OCI-M1 (cell line): ENCODE measurements around the gene PRSS8.
"Not testable (repeated sequence)": the region's sequence is repeated elsewhere in the genome, so short reads cannot be mapped to it uniquely, and the experiment has no call there.

ENCODE experiments used
- DNase-seq: peaks from one replicate; lab custom pipeline; 2025; lab: John Stamatoyannopoulos, UW

Gene PRSS8

DNA sequence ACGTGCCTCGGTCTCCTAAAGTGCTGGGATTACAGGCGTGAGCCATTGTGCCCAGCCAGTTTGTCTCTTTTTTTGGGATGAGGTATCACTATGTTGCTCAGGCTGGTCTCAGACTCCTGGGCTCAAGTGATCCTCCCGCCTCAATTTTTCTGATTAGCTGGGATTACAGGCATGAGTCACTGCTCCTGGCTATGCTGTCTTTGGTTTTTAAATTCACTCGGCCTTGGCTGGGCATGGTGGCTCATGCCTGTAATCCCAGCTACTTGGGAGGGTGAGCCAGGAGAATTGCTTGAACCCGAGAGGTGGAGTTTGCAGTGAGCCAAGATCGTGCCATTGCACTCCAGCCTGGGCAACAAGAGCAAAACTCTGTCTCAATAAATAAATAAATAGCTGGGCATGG is 8.9 kb upstream of the PRSS8 start:
- not testable (repeated sequence) for DNase-seq

DNA sequence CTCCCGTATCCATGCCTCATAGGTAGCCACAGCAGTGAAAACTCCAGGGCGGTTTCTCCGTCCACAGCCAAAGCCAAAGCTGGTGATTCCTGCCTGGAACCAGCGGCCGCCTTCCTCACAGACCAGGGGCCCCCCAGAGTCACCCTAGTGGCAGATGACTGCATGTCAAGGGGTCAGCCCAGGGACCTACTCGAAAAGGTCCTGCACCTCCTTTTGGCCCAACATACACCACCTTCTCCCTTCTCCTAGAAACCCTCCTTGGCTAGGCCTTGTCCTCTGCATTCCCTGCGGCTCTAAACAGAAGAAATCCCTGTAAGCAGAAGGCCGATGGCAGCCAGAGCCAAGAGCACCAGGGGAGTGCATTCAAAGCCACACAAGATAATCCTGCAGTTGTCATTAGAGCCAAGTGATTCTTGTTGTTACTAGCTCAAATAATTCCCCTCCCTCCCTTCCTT is 8.2 kb upstream of the PRSS8 start:
- DNase-seq, result no peak

DNA sequence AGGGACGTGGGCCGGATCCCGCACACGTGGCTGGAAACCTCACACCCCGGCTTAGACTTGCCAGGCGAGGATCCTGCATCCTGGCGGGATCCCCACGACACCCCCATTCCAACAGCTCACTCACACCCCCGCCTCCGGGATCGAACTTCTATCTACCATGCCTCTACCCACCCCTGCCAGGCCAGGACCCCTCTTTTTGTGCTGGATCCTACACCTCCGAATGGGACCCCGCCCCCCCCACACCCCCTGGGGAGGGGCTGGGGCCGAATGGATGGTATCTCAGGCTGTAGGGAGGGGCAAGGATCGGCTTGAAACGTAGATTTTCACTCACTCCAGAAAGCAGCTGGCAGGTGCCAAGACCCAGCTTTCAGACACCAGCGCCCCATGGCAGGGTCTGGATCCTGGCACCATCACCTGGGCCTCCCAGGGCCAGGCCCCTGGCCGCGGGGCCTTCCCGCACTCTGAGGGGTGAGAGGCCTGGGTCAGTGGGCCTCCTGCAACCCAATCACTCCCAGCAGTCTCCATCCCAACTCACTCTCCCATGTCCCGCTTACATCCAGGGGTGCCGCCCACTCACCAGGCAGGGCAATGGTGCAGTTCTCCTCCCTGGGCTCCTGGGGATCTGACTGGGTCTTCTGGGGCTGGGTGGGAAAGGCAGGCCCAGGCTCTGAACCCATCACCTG is 7.6 kb upstream of the PRSS8 start:
- no peak for DNase-seq

DNA sequence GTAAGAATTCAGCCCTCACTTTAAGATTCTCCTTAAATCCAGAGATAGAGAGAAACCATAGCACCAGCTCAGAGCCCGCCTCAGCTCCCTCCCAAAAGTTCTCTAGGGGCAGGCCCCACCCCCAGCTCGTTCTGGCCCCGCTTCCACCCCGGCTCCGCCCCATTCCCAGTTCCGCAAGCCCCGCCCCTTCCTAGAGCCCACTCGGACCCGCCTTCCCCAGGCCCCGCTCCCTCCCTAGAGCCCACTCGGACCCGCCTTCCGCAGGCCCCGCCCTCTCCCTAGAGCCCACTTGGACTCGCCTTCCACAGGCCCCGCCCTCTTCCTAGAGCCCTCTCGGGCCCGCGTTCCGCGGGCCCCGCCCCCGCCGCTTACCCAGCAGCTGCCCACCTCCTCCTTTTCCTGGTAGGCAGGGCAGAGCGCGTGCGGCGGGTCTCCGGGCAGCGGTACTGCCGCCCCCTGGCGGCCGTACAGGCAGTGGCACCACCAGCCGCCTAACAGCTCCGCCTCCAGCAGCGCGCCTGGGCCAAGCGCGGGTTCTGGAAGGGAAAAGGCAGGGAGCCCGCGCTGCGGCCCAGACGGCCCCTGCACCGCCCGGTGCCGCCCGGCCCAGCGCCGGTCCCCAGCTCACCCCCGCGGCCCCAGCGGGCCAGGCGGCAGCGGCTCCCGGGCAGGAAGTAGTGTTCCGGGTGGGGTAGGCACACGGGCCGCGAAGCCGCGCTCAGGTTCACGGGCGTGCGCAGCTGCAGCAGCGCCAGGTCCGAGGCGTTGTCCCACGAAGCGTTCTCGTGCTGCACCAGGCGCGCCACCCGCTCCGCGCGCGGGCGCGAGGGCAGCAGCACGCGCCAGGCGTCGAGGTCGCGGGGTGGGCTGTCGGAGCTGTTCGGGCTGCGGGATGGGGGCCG is 6.8 kb upstream of the PRSS8 start:
- DNase-seq, result peak; percentile 100

DNA sequence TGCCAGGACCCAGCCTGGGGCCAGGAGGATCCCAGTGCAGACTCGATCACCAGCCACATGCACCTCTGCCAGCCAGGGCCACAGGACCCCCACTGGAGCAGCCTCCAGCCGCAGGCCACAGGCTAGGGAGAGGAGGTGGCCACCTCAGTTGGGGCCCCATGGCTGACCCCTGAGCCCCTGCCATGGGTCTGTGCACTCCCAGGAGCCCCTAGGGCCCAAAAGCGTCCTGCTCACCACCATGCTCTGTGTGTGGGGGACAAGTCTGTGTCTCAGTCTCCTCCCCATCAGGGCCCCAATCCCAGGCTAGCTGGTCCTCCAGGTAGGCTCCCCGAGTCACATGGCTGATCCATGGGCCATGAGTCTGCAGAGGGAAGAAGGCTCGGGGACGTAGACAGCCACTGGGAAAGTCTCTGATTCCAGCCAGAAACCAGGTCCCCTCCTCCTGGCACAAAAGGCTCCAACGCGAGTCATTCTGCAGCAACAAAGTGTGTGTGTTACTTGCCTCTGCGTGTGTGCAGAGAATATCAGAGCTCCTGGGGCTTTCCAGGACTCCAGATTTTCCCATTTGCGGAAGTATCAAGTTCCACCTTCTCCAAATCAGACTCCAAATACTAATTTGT is 6.1 kb upstream of the PRSS8 start:
- no peak for DNase-seq

DNA sequence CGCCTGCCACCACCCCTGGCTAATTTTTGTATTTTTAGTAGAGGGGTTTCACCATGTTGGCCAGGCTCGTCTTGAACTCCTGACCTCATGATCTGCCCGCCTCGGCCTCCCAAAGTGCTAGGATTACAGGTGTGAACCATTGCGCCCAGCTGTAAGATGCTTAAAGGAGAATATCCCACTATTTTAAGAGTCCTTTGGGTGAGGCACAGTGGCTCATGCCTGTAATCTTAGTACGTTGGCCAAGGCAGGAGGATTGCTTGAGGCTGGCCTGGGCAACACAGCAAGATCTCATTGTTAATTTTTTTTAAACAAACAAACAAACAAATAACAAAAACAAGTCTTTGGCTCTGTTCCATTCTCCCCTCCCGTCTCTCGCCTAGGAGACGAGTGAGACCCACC is 5.5 kb upstream of the PRSS8 start:
- not testable (repeated sequence) for DNase-seq

DNA sequence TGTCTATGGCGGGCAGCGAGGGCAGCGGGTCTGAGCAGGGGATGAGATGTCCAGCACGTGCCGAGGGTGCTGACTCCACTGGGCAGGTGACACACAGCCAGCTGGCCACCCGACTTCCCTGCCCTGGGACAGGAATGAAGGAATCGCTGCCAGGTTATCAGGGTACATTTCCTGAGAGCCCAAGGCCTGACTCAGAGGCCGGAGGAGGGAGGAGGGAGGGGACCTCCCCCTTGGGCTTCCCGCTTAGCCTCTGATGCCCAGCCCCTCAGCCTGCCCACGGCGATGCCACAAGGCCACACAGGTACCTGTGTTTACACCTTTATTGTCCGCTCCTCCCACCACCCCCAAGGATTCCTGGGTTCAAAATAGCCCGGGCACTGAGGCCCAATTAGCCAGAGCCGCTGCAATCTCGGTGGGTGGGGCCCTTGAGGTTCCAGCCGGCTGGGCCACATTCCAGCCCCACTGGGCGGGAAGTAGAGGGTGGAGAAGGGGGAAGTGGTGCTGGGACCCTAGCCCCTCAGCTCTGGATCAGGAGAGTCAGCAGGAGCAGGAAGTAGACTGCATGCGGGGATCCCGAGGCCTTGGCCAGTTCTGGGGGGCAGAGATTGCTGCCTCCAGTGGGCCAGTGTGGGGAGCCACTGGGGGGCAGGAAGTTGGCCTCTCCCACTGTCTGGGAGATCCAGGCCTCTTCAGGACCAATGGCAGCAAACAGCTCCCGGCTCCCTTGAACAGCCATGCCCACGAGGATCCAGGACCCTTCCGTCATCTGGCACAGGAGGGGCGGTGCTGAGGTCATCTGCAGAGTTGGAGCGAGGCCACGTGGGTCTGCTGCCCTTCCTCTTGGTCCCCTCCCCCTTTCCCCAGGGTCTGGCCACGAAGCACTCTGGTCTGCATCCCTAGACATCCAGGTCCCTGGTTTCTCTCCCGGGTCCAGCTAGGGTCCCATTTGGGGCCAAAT is 3.4 kb upstream of the PRSS8 start:
- no peak for DNase-seq

DNA sequence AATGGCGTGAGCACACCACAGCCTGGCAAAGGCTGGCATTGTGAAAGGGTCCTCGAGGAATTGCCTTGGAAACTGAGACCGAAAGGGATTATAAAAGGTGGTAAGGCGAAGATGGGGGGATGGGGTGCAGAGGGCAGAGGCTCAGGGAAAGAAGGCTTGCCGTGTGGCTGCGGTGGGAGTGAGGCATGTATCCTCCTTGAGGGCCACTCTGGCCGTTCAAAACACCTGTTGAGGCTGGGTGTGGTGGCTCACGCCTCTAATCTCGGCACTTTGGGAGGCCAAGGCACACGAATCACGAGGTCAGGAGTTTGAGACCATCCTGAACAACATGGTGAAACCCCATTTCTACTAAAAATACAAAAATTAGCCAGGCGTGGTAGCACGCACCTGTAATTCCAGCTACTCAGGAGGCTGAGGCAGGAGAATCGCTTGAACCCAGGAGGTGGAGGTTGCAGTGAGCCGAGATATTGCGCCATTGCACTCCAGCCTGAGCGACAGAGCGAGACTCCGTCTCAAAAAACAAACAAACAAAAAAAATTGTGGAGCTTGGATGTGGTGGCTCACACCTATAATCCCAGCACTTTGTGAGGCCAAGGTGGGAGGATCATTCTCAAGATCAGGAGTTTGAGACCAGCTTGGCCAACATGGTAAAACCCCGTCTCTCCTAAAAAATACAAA is 1.4 kb upstream of the PRSS8 start:
- not testable (repeated sequence) for DNase-seq

DNA sequence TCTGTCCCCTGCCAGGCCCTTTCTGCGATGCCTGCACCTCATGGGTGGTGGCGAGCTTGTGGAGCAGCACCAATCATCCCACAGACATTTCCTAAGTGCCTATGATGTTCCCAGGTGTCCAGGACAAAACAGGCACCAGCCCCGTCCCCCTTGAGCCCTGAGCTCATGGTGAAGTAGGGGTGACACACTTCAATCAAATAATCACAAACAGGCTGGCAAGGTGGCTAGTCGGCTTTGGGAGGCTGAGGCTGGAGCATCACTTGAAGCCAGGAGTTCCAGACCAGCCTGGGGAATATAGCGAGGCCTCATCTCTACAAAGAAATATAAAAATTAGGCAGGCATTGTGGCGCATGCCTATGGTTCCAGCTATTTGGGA is 748 bp upstream of the PRSS8 start:
- DNase-seq, result no peak

DNA sequence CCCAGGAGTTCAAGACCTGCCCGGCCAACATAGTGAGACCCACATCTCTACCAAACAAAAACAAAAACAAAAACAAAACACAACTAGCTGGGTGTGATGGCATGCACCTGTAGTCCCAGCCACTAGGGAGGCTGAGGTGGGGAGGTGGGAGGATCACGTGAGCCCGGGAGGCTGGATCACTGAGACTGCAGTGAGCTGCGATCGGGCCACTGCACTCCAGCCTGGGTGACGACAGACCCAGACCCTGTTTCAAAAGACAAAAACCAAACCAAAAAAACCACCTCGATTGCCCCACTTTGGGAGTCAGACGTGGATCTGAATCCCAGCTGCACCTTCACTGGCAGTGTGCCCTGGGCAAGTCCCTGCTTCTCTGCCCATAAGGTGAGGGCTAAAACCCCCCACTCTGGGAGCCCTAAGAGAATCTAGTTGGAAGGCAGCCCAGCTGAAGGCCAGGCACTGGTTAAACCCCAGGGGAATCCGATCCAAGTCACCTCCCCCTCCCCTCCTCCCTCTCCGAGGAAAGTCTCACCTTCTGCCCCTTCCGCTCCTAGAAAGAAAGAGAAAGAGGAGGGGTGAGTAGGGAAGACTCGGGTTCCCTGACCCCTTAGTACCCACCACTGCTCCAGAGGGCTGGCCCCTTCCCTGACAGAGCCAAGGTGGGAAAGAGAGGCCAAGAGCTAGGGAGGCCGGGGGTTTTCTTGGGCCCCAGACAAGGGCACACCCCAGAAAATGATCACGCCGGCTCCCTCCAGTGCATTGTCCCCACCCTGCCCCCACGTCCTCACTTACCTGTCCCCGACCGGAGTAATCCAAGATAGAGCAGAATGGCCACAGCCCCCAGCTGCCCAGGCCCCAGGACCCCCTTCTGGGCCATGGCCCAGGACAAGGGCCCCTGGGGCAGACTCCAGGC is 647 bp downstream of the PRSS8 start:
- no peak for DNase-seq

DNA sequence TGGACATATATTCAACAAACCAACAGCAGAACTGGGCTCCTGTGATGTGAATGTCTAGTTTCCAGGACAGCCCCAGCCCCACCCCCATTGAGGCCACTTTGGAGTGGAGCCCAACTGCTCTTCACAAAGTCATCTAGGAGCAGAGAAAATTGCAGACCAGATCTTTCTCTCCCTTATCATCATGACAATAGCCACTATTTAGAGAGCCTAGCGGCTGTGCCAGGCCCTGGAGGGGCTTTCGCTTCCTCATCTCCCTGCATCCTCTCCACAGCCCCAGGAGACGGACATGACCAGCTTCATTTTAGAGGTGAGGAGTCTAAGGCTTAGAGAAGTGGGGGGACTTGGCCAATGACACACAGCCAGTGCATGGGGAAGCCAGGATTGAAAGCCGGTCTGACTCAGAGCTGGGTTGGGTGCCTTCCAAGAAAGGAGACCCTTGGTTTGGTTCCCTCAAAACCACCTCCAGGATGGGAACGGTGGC is 1.4 kb downstream of the PRSS8 start:
- DNase-seq, result peak; percentile 62

DNA sequence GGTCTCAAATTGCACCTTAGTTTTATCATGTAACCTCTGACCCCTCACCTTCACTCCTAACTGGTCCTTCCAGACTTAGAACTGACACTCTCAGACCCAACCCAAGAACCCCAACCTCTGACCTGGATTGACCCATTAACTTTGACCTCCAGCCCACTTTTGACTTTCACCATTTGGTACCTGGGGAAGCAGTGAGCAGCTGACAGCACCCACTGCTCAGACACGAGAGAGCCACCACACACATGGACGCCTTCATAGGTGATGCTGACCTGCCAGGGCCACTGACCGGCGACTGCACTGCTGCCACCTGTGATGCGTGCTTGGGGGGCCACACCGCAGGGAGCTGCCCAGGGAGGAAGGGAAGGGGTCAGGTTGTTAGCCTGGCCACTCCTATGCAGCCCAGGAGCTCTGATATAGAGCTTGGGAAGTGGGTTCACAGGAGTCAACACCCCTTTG is 2.5 kb downstream of the PRSS8 start:
- no peak for DNase-seq

DNA sequence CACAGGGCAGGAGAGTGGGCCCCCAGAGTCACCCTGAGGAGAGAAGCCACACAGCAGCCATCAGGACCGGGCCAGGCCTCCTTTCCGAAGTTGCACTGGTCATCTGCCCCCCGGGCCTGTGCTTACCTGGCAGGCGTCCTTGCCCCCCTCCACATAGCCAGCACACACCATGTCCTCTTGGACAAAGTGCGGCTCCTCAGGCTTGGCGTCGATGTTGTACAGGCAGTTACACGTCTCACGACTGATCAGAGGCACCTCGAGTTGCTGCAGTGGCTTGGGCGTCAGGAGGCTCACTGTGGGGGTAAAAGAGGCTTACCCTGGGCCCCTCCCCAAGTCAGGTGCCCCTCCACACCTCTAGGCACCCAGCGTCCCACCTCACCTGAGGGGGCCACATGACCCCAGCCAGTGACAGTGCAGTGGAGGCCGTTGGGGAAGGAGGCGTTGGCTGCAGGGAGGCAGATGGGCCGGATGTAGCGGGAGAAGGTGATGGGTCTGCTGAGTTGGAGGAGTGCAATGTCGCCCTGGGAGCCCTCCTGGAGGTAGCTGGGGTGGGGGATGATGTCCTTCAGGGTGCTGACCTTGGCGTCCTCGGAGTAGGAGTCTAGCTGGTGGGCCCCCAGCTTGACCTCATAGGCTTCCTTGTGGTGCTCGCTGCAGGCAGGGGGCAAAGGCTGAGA is 3.1 kb downstream of the PRSS8 start:
- no peak for DNase-seq

DNA sequence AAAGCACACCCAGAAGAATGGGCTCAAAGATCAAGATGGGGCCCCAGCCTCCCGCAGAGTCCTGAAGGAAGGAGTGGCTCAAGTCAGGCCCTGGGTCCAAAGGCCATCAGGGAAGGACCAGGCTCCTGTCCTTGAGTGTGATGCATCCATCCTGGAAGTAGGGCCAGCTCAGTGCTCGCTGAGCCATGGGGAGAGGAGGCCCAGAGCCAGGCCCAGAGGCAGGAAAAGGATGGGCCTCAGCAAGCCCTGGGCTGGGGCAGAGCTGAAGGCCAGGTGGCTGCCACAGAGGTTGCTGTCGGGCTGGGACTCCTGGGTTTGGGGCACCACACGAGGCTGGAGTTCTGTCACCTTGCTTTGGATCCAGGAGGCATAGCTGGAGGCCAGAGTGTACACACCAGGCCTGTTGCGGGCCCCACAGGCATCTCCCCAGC is 3.7 kb downstream of the PRSS8 start:
- no peak for DNase-seq

DNA sequence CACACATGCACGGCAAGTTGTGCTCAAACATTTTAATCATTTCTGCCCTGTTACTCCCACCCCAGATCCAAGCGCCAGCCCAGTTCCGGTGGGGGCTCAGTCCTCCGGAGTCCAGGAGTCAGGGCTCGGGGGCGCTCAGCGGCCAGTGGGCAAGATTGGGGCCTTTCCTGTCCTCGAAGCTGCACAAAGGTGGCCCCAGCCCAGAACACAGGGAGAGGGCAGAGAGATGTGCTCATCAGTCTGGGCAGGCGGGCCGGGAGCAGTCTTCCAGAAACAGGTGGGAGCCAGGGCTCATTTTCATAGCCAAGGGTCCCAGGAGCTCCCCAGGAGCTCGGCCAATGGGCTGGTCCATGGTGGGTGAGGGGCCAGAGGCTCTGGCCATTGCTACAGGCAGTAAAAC is 4.1 kb downstream of the PRSS8 start:
- DNase-seq, result no peak

DNA sequence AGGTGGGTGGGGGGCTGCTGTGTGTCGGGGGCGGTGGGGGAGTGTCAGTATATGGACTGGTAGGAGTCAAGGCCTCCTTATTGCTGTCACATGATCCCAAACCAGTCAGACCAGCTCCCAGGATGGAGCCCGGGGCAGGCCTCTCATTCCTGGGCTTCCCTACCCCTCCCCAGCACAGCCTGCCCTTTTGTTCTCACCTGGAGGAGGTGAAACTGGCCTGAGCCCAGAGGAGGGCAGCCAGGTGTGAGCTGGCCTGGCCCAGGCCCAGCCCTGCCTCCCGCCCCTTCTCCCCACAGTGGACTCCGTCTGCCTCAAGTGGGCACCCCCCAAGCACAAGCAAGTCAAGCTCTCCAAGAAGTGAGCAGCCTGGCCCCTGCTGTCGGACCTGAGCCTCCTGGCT is 4.6 kb downstream of the PRSS8 start:
- no peak for DNase-seq

DNA sequence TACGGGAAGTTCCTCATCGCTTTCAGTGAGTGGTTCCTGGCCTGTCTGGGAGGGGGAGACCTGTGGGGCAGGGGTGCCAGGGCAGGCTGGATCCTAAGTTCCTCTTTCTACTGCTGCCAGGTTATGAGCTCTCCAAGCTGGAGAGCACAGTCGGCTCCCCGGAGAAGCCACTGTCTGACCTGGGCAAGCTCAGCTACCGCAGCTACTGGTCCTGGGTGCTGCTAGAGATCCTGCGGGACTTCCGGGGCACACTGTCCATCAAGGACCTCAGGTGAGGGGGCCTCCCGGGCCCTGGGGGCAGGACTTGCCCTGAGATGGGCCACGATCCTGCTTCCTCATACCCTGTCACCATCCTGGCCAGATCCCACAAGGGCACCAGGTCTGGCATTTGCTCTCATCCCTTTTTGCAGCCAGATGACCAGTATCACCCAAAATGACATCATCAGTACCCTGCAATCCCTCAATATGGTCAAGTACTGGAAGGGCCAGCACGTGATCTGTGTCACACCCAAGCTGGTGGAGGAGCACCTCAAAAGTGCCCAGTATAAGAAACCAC is 5.1 kb downstream of the PRSS8 start:
- DNase-seq, result no peak

DNA sequence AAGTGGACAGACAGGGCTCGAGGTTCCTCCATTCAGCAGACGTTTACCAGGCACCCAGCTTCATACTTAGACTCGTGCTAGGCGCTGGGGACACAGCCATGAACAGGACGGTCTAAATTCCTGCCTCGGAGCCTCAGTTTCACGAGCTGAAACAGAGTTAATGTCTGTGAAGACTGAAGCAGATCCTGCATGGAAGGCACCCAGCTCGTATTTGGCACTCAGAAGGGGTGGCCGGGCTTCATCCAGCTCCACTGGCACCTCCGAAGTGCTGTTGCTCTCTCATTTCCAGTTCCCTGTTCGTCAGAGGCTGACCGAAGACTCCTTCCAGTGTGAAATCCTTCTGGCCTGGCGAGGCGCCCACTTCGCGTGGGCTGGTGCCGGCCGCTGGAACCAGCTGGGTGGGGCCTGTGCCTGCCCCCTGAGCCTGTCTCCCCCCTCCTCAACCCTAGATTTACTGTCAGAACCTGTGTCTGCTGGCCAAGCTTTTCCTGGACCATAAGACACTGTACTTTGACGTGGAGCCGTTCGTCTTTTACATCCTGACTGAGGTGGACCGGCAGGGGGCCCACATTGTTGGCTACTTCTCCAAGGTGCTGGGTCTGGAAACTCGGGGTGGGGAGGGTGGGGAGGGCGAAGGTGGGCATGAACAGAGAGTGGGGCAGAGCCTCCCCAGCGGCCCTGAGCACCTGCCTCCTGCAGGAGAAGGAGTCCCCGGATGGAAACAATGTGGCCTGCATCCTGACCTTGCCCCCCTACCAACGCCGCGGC is 5.8 kb downstream of the PRSS8 start:
- DNase-seq, result no peak
